Hepatocyte (in vitro differentiated cells): ENCODE data around the gene STN1.

ENCODE experiments used
- CTCF ChIP-seq: fragments of 200-600 bp; sonication (generic); IDR thresholded peaks from 2 replicates; pipeline ENCODE4 v1.5.1; 2016; ENCODE audit warnings: antibody characterized with exemption, mild to moderate bottlenecking; ENCODE audit not compliant: poor library complexity
- EZH2 ChIP-seq: fragments of 200-600 bp; sonication (generic); IDR thresholded peaks from 2 replicates; pipeline ENCODE4 v1.6.1; 2016; ENCODE audit warnings: antibody characterized with exemption, mild to moderate bottlenecking, borderline replicate concordance
- EZH2phosphoT487 ChIP-seq: fragments of 200-600 bp; sonication (generic); IDR thresholded peaks from one replicate; pipeline ENCODE4 v1.6.1; 2018; ENCODE audit warnings: antibody characterized with exemption, mild to moderate bottlenecking, low read depth, moderate library complexity; ENCODE audit not compliant: unreplicated experiment, severe bottlenecking

GRCh38 chr10:103912759-103913158 is 5.2 kb downstream of the STN1 start:
- no peak for TF ChIP-seq CTCF
- no peak for TF ChIP-seq EZH2
- TF ChIP-seq EZH2phosphoT487, result no peak
